ENCODE measurements around the gene NFIA. TPM values are rescaled to one million over a fixed set of nuclear protein-coding genes. Genes with fewer than 3 reads are reported as not detected.
A peak's percentile ranks its signal among the peaks of the same experiment; 100 is the strongest.

Gene NFIA
- total and polyA plus RNA-seq, 9 of the 15 experiments (the other 6 are each of a cell fraction or from before 2014, with no cell fraction given), result 5.3 to 24.9 (median 9.8) TPM

DNA sequence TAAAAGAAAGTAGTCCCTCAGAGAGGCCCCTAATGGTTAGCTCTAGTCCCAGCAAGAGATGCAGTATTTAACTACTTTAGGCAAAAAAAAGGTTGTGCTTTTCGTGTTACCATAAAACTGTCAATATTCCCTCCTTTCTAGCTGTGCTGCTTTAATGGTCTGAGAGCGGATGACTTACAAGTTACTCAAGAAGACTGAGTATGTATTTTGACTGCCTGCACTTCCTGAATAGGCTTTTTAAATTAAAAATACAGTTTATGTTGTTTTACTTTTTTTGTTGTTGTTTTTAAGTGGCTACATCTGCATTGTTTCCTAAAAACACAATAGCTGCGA is 152.2 kb downstream of the NFIA start:
- WGBS (ENCODE audit: insufficient coverage, low coverage, missing lambda C conversion rate), result 55% methylated on average over 3 of the region's 3 CpGs
- DNase-seq (ENCODE audit: extremely low read depth in 1 of 4, low spot score in 3 of 4) (no peak), ATAC-seq (no peak), FAIRE-seq (no peak)
- Histone ChIP-seq H3K4me3 (no peak overlapping the region), H3K27ac (ENCODE audit: extremely low read depth, low read depth, low read length) (peak overlapping the region; percentile 55), H3K4me2 (ENCODE audit: insufficient read depth, low read length) (peak overlapping the region; percentile 28), H3K4me1 (replicated peaks in 1 of 2; ENCODE audit: control insufficient read depth in 2 of 2, insufficient read depth in 2 of 2, low read length in 2 of 2) (peaks cover 4 to 42% of the 10 kb centered on the region in 2 experiments; a peak in 3 of 5 replicates), H3K79me2 (ENCODE audit: control insufficient read depth, insufficient read depth, low read length) (peaks cover 70% of the 10 kb centered on the region), H2AFZ (ENCODE audit: low read depth, low read length) (peak overlapping the region; percentile 35; the same call in 1 of the 2 replicates), H3K9me1 (ENCODE audit: control insufficient read depth, insufficient read depth, low read length) (no peaks in the 10 kb centered on the region), H4K20me1 (replicated peaks; ENCODE audit: control insufficient read depth, insufficient read depth, low read length) (no peaks in the 10 kb centered on the region), H3K36me3 (ENCODE audit: control insufficient read depth, insufficient read depth, low read length) (no peaks in the 10 kb centered on the region), H3K9me3 (replicated peaks; ENCODE audit: control insufficient read depth, insufficient read depth, low read depth, low read length) (no peaks in the 10 kb centered on the region), H3K27me3 (ENCODE audit: control insufficient read depth in 2 of 2, insufficient read depth in 2 of 2, low read length in 2 of 2) (no peaks in the 10 kb centered on the region), H3K9ac (ENCODE audit: insufficient read depth in 1 of 2, low read depth in 2 of 2, low read length in 2 of 2) (peak overlapping the region in 1 of 2 experiments; percentile 18; a peak in 2 of 4 replicates)
- BruUV-seq (replicated peaks), result no TSS peak
- in situ Hi-C loops (cut with MboI) (no loop called here), intact Hi-C loops (cut with micrococcal nuclease) (no loop called here)
- CTCF ChIA-PET (ENCODE audit: low intra/inter-chr PET ratio), result no interaction called here
- POLR2A ChIA-PET, result interaction anchor here (0.7 to 2.3 kb wide), 2 partner anchors 8 to 117 kb away, joined by 3 to 6 read pairs; no protein-coding TSS in a partner anchor
- TF ChIP-seq, protein P1, sequence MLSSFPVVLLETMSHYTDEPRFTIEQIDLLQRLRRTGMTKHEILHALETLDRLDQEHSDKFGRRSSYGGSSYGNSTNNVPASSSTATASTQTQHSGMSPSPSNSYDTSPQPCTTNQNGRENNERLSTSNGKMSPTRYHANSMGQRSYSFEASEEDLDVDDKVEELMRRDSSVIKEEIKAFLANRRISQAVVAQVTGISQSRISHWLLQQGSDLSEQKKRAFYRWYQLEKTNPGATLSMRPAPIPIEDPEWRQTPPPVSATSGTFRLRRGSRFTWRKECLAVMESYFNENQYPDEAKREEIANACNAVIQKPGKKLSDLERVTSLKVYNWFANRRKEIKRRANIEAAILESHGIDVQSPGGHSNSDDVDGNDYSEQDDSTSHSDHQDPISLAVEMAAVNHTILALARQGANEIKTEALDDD (IDR thresholded peaks at IDR 0.05), result peak; percentile 39
- TF ChIP-seq DIDO1 (tag; IDR thresholded peaks at IDR 0.05; ENCODE audit: low read depth) (no peak), BDP1 (IDR thresholded peaks at IDR 0.05; ENCODE audit: insufficient read depth, insufficient read length) (no peak), STAT5B (CRISPR knock-in tag; IDR thresholded peaks at IDR 0.05) (no peak), ERF (CRISPR knock-in tag; IDR thresholded peaks at IDR 0.05) (no peak)

- ATAC-seq (no peak), DNase-seq (ENCODE audit: extremely low read depth in 1 of 4, low spot score in 3 of 4) (no peak), FAIRE-seq (no peak)
- CTCF ChIA-PET (ENCODE audit: low intra/inter-chr PET ratio), result no interaction called here
- no TSS peak for BruUV-seq (replicated peaks)
- no peaks in the 10 kb centered on the region for H4K20me1 ChIP-seq (replicated peaks; ENCODE audit: control insufficient read depth, insufficient read depth, low read length)
- H3K4me1 ChIP-seq (replicated peaks in 1 of 2; ENCODE audit: control insufficient read depth in 2 of 2, insufficient read depth in 2 of 2, low read length in 2 of 2), result peaks cover 4 to 38% of the 10 kb centered on the region in 2 experiments; a peak in 3 of 5 replicates
- H2AFZ ChIP-seq (ENCODE audit: low read depth, low read length), result no peak overlapping the region
- H3K4me3 ChIP-seq, result no peak overlapping the region
- WGBS (ENCODE audit: insufficient coverage, low coverage, missing lambda C conversion rate), result 76% methylated on average over 1 of the region's 1 CpG
- H3K27ac ChIP-seq (ENCODE audit: extremely low read depth, low read depth, low read length), result no peak overlapping the region
- in situ Hi-C loops (cut with MboI) (no loop called here), intact Hi-C loops (cut with micrococcal nuclease) (no loop called here)
- no peak overlapping the region for H3K4me2 ChIP-seq (ENCODE audit: insufficient read depth, low read length)
- POLR2A ChIA-PET, result interaction anchor here (0.9 to 2.3 kb wide), 3 partner anchors 10 to 34 kb away, joined by 3 to 12 read pairs (median 4); no protein-coding TSS in a partner anchor
- no peaks in the 10 kb centered on the region for H3K36me3 ChIP-seq (ENCODE audit: control insufficient read depth, insufficient read depth, low read length)
- H3K9me1 ChIP-seq (ENCODE audit: control insufficient read depth, insufficient read depth, low read length), result no peaks in the 10 kb centered on the region
- H3K79me2 ChIP-seq (ENCODE audit: control insufficient read depth, insufficient read depth, low read length), result peaks cover 65% of the 10 kb centered on the region
- H3K9me3 ChIP-seq (replicated peaks; ENCODE audit: control insufficient read depth, insufficient read depth, low read depth, low read length), result no peaks in the 10 kb centered on the region
- H3K9ac ChIP-seq (ENCODE audit: insufficient read depth in 1 of 2, low read depth in 2 of 2, low read length in 2 of 2), result no peak overlapping the region
- H3K27me3 ChIP-seq (ENCODE audit: control insufficient read depth in 2 of 2, insufficient read depth in 2 of 2, low read length in 2 of 2), result no peaks in the 10 kb centered on the region
- TF ChIP-seq RBBP5 (IDR thresholded peaks at IDR 0.05; ENCODE audit: borderline replicate concordance, insufficient read depth, low read length, poor library complexity, severe bottlenecking) (no peak), ZNF830 (CRISPR knock-in tag; IDR thresholded peaks at IDR 0.05) (no peak), FIP1L1 (IDR thresholded peaks at IDR 0.05; ENCODE audit: low read depth, low read length, poor library complexity, severe bottlenecking) (no peak), SMARCC2 (IDR thresholded peaks at IDR 0.05; ENCODE audit: low read depth) (no peak)
- TF ChIP-seq, protein P2, sequence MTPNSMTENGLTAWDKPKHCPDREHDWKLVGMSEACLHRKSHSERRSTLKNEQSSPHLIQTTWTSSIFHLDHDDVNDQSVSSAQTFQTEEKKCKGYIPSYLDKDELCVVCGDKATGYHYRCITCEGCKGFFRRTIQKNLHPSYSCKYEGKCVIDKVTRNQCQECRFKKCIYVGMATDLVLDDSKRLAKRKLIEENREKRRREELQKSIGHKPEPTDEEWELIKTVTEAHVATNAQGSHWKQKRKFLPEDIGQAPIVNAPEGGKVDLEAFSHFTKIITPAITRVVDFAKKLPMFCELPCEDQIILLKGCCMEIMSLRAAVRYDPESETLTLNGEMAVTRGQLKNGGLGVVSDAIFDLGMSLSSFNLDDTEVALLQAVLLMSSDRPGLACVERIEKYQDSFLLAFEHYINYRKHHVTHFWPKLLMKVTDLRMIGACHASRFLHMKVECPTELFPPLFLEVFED (CRISPR knock-in tag; conservative IDR thresholded peaks at IDR 0.05), result no peak
- TF ChIP-seq, protein P3, sequence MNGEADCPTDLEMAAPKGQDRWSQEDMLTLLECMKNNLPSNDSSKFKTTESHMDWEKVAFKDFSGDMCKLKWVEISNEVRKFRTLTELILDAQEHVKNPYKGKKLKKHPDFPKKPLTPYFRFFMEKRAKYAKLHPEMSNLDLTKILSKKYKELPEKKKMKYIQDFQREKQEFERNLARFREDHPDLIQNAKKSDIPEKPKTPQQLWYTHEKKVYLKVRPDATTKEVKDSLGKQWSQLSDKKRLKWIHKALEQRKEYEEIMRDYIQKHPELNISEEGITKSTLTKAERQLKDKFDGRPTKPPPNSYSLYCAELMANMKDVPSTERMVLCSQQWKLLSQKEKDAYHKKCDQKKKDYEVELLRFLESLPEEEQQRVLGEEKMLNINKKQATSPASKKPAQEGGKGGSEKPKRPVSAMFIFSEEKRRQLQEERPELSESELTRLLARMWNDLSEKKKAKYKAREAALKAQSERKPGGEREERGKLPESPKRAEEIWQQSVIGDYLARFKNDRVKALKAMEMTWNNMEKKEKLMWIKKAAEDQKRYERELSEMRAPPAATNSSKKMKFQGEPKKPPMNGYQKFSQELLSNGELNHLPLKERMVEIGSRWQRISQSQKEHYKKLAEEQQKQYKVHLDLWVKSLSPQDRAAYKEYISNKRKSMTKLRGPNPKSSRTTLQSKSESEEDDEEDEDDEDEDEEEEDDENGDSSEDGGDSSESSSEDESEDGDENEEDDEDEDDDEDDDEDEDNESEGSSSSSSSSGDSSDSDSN (IDR thresholded peaks at IDR 0.05; ENCODE audit: borderline replicate concordance in 1 of 2, low read depth in 2 of 2, low read length in 2 of 2), result no peak
Observed at GRCh38 chr1:61237147-61237546, 154.8 kb downstream of the NFIA start.
